Keratinocyte (primary cell): Measurements from ENCODE around the gene SLC7A5.

Source experiments
- EZH2 ChIP-seq: IDR thresholded peaks from one replicate; pipeline ENCODE4 v1.6.1; 2012; ENCODE audit warnings: inconsistent platforms, mild to moderate bottlenecking, low read length, moderate library complexity
- TF ChIP-seq, protein P1 (sequence below), 3 experiments: IDR thresholded peaks in 1 of 3; conservative IDR thresholded peaks in 1 of 3; optimal IDR thresholded peaks in 1 of 3; 2 replicates in 2 of 3; 3 replicates in 1 of 3; pipeline versions ENCODE3 to v1.5.1; 2011; ENCODE audit warnings: low read length in 3 of 3, mild to moderate bottlenecking in 3 of 3, moderate library complexity in 2 of 3, control low read depth in 1 of 3, inconsistent platforms in 1 of 3; ENCODE audit not compliant: insufficient read depth in 2 of 3; ENCODE audit errors: extremely low read depth in 1 of 3

GRCh38 chr16:87917503-87917902 lies 48.2 kb upstream of the SLC7A5 start:
- TF ChIP-seq, protein P1, sequence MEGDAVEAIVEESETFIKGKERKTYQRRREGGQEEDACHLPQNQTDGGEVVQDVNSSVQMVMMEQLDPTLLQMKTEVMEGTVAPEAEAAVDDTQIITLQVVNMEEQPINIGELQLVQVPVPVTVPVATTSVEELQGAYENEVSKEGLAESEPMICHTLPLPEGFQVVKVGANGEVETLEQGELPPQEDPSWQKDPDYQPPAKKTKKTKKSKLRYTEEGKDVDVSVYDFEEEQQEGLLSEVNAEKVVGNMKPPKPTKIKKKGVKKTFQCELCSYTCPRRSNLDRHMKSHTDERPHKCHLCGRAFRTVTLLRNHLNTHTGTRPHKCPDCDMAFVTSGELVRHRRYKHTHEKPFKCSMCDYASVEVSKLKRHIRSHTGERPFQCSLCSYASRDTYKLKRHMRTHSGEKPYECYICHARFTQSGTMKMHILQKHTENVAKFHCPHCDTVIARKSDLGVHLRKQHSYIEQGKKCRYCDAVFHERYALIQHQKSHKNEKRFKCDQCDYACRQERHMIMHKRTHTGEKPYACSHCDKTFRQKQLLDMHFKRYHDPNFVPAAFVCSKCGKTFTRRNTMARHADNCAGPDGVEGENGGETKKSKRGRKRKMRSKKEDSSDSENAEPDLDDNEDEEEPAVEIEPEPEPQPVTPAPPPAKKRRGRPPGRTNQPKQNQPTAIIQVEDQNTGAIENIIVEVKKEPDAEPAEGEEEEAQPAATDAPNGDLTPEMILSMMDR (optimal IDR thresholded peaks at IDR 0.05 in 1 of 3, IDR thresholded peaks at IDR 0.05 in 1 of 3, conservative IDR thresholded peaks at IDR 0.05 in 1 of 3; ENCODE audit: extremely low read depth in 1 of 3, insufficient read depth in 2 of 3, low read length in 3 of 3) = no peak
- no peak for TF ChIP-seq EZH2
